ENCODE results near the gene ATP11A.

ATP11A gene

GRCh38 chr13:112712451-112713207 lies 22.8 kb downstream of the ATP11A start:
- TF ChIP-seq, protein P1, sequence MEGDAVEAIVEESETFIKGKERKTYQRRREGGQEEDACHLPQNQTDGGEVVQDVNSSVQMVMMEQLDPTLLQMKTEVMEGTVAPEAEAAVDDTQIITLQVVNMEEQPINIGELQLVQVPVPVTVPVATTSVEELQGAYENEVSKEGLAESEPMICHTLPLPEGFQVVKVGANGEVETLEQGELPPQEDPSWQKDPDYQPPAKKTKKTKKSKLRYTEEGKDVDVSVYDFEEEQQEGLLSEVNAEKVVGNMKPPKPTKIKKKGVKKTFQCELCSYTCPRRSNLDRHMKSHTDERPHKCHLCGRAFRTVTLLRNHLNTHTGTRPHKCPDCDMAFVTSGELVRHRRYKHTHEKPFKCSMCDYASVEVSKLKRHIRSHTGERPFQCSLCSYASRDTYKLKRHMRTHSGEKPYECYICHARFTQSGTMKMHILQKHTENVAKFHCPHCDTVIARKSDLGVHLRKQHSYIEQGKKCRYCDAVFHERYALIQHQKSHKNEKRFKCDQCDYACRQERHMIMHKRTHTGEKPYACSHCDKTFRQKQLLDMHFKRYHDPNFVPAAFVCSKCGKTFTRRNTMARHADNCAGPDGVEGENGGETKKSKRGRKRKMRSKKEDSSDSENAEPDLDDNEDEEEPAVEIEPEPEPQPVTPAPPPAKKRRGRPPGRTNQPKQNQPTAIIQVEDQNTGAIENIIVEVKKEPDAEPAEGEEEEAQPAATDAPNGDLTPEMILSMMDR (IDR thresholded peaks at IDR 0.05) = no peak

DNA sequence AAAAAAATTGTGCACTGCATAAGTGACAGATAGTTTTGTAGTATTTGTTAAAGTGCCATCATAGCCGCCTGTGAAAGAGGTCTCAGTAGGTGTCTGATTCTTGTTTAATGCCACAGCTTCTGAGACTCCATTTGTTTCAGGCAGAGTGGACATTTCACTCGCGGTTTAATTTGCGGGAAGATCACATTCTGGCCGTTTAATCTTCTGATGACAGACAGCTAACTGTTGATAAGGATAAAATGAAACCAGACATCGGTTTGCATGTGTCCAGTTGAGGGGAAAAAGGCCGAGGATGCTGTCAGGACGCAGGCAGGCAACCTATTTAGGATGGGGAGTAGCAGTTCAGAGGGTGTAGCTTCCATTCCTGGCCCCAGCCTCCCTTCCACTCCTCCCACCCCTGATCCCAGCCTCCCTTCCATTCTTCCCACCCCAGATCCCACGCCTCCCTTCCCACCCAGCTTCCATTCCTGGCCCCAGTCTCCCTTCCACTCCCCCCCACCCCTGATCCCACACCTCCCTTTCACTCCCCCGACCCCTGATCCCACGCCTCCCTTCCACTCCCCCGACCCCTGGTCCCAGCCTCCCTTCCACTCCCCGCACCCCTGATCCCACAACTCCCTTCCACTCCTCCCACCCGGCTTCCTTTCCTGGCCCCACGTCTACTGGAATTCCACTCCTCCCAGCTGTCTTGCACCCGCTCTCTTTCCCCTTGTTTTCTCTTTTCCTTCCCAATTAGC lies 23.8 kb downstream of the ATP11A start:
- TF ChIP-seq, protein P1 (IDR thresholded peaks at IDR 0.05) = no peak

DNA sequence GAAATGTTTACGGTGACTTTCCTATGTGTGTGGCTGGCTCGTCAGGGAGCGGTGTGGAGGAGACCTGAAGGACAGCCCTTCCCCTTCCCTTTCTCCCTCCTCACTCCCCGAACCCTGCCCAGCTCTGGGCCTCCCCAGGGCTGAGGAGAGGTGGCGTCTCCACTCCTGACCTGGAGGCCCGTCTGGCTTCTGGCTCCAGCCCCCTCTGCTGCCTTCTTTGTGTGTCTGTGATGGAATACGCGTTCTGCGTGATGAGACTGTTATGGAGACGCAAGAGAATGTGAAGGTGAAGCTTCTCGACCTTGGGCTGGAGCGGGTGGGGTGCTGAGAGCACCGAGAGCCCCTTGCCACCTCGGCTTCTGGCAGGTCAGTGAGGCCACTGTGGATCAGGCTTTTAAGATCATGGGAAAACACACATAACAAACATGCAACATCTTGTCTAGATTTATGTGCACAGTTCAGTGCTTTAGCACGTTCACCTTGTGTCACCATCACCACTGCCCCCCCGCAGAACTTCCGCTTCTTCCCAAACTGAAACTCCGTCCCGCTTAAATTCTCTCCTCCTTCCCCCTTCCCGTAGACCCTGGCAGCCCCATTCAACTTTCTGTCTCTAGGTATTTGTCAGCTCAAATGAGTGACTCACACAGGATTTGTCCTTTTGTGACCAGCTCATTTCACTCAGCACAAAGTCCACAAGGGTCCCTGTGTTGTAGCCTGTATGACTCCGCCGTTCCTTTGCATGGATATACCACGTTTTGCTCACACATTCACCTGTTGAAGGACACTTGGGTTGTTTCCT lies 24.7 kb downstream of the ATP11A start:
- TF ChIP-seq, protein P1 (IDR thresholded peaks at IDR 0.05) = no peak

DNA sequence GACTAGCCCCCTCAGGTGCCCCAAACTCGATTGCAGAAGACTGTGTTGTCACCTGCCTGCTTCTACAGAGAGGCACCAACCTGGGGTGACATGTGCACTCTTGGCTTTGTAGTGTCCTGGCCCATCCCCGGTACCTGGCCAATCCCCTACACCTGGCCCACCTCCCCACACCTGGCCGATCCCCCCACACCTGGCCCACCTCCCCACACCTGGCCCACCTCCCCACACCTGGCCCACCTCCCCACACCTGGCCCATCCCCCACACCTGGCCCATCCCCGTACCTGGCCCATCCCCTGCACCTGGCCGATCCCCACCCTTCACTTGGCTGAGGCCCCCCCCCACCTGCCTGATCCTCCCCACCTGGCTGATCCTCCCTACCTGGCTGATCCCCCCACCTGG lies 25.4 kb downstream of the ATP11A start:
- TF ChIP-seq, protein P1 (IDR thresholded peaks at IDR 0.05) = no peak

- TF ChIP-seq, protein P1 (IDR thresholded peaks at IDR 0.05) = no peak
Observed at GRCh38 chr13:112715715-112716460, 26.1 kb downstream of the ATP11A start.

GRCh38 chr13:112716461-112716820 lies 26.6 kb downstream of the ATP11A start:
- TF ChIP-seq, protein P1 (IDR thresholded peaks at IDR 0.05) = no peak
